Muscle layer of duodenum (tissue), 2 donors: ENCODE data around the gene C13orf42.
"Not testable (repeated sequence)": the region's sequence is repeated elsewhere in the genome, so short reads cannot be mapped to it uniquely, and the experiment has no call there.

Experiments used
- H3K27ac ChIP-seq: one replicate; pipeline ENCODE4 v1.7.0; 2013; ENCODE audit warnings: mild to moderate bottlenecking, low read length
- H3K27me3 ChIP-seq: one replicate; pipeline ENCODE4 v1.7.0; 2013; ENCODE audit warnings: low read depth, mild to moderate bottlenecking, control low read depth, low read length
- H3K36me3 ChIP-seq, 2 donors: one replicate each; pipeline ENCODE4 v1.7.0; 2013; ENCODE audit warnings: low read length in 2 of 2, control low read depth in 1 of 2, mild to moderate bottlenecking in 1 of 2; ENCODE audit not compliant: insufficient read depth in 2 of 2, control insufficient read depth in 1 of 2
- H3K4me1 ChIP-seq, 2 donors: one replicate each; pipeline ENCODE4 v1.7.0; 2013; ENCODE audit warnings: low read length in 2 of 2, mild to moderate bottlenecking in 2 of 2, control low read depth in 1 of 2, moderate library complexity in 1 of 2; ENCODE audit not compliant: insufficient read depth in 2 of 2, control insufficient read depth in 1 of 2
- H3K4me3 ChIP-seq, 2 donors: one replicate each; pipeline ENCODE4 v1.7.0; 2013; ENCODE audit warnings: low read length in 2 of 2, low read depth in 1 of 2, mild to moderate bottlenecking in 1 of 2
- H3K9me3 ChIP-seq, 2 donors: one replicate each; pipeline ENCODE4 v1.7.0; 2013; ENCODE audit warnings: low read length in 2 of 2, control low read depth in 1 of 2, mild to moderate bottlenecking in 1 of 2; ENCODE audit not compliant: control insufficient read depth in 1 of 2
- donor health status: healthy.

The C13orf42 gene

DNA sequence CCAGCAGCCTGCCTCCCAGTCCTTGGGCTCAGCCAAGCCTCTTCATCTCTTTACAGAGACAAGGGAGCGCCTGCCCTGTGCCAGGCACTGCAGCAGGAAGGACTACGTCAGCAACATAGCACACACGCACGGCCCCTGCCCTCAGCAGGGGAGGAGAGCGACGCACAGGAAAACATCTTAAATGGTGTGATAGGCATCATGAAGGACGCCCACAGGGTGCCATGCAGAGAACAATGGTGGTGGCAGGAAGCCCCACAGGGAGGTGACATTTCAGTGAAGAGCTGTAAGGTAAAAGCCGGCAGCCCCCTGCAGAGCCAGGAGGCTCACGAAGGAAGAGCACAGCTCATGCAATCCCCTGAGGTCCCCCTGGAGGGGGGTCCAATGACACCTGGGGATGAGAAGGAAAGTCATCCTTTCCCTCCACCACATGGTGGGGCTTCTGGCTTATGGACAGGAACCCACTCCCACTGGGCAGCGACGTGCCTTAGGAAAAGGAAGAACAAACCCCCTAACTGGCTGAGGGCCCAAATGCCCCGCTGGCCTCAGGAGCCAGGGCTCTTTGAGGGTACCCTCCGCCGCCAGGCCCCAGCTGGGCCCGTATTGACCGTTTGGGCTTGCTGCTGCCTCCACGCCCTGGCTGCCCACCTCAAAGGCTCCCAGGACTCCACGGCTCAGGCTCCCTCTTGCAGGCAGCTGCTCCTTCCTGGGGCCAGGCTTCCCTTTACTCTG, 37.3 kb upstream of the C13orf42 start:
- Histone ChIP-seq H3K4me3 (no peak overlapping the region), H3K36me3 (no peaks in the 10 kb centered on the region), H3K4me1 (no peaks in the 10 kb centered on the region), H3K9me3 (no peaks in the 10 kb centered on the region), H3K27me3 (no peaks in the 10 kb centered on the region), H3K27ac (no peak overlapping the region)

DNA sequence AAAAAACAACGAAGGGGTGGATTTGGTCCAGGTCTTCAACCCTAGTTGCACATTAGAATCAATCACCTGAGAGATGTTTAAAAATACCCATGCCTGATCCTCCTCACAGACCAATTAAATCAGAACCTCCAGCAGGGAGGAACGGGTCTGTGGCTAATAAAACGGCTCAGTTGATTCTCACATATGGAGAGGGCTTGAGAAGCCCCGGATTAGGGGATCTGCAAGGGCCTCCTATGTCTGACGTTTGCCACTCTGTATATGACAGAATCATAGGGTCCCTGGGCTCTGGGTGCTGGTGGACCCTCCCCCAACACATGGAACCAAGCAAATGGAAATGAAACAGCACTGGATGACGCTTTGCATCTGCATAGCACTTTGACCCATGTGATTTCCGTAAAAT, 36.7 kb upstream of the C13orf42 start:
- Histone ChIP-seq H3K4me3 (no peak overlapping the region), H3K4me1 (no peaks in the 10 kb centered on the region)

GRCh38 chr13:51146667-51147066, 35.6 kb upstream of the C13orf42 start:
- no peaks in the 10 kb centered on the region for H3K27me3 ChIP-seq

More for the DNA sequence above, 36.7 kb upstream of the C13orf42 start:
- Histone ChIP-seq H3K27me3 (no peaks in the 10 kb centered on the region), H3K9me3 (no peaks in the 10 kb centered on the region), H3K36me3 (no peaks in the 10 kb centered on the region), H3K27ac (no peak overlapping the region)

DNA sequence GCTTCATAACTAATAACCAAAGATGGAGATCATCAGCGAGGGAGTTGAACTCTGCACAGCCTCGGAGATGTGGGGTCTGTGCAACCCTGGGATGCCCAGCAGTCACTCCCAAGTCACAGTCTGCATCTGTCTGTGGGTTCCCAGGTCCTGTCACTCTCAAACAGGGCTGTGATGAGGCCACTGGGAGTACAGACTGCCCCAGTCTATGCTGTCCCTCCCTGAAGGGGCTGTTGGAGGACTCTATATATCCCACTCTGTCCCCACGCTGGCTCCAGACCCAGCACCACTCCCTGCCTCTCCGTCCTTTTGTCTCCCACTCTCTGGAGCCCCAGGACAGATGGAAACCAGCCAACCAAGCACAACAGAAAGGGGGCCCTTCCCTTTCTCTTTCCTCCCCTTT, 26.2 kb upstream of the C13orf42 start:
- Histone ChIP-seq H3K4me3 (no peak overlapping the region), H3K9me3 (no peaks in the 10 kb centered on the region), H3K4me1 (no peaks in the 10 kb centered on the region), H3K36me3 (no peaks in the 10 kb centered on the region), H3K27ac (no peak overlapping the region), H3K27me3 (no peaks in the 10 kb centered on the region)

More at GRCh38 chr13:51146667-51147066, 35.6 kb upstream of the C13orf42 start:
- Histone ChIP-seq H3K4me1 (no peaks in the 10 kb centered on the region), H3K36me3 (no peaks in the 10 kb centered on the region), H3K27ac (no peak overlapping the region), H3K9me3 (no peaks in the 10 kb centered on the region), H3K4me3 (no peak overlapping the region)

DNA sequence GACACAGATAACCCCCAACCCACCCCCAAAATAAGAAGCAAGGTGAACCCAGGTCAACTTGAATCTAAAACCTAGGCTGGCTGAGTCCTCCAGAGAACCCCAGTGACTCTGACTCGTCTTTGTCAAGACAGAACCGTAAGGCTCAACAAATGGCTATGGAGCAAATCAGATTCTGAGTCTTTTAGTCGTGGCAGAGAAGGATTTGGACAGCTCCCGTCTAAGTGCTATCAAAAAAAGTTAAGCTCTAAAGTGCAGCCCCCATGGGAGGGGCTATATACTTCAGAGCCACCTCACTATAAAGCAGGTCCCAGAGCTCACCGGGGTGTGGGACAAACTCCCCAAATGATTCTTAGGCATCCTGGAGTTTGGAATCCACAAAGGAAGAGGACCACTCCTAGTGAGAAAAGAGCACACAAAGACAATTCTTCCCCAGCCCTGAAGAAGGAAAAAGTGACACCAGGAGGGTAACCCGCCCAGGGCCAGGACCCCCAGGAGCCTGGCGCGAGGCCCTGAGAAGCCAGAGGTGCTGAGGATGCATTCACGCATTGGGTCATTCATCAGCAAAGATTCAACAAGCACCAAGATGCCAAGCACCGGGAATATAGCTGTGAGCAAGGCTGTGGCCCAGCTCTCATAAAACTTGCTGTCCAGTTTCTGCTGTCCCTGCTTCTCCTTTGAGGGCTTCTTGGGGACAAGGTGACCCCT, 25.4 kb upstream of the C13orf42 start:
- Histone ChIP-seq H3K4me1 (no peaks in the 10 kb centered on the region), H3K9me3 (no peaks in the 10 kb centered on the region), H3K4me3 (no peak overlapping the region), H3K27me3 (no peaks in the 10 kb centered on the region), H3K27ac (no peak overlapping the region), H3K36me3 (no peaks in the 10 kb centered on the region)

- H3K27me3 ChIP-seq, result no peaks in the 10 kb centered on the region
- H3K27ac ChIP-seq, result no peak overlapping the region
- H3K9me3 ChIP-seq, result no peaks in the 10 kb centered on the region
- H3K4me1 ChIP-seq, result no peaks in the 10 kb centered on the region
- no peak overlapping the region for H3K4me3 ChIP-seq
- H3K36me3 ChIP-seq, result no peaks in the 10 kb centered on the region
Observed at GRCh38 chr13:51134763-51135365, 23.8 kb upstream of the C13orf42 start.

- H3K4me3 ChIP-seq, result no peak overlapping the region
- H3K9me3 ChIP-seq, result no peaks in the 10 kb centered on the region
- H3K36me3 ChIP-seq, result no peaks in the 10 kb centered on the region
- H3K27me3 ChIP-seq, result no peaks in the 10 kb centered on the region
- no peak overlapping the region for H3K27ac ChIP-seq
- H3K4me1 ChIP-seq, result no peaks in the 10 kb centered on the region
Observed at GRCh38 chr13:51130348-51130747, 19.3 kb upstream of the C13orf42 start.

GRCh38 chr13:51125495-51126226, 14.6 kb upstream of the C13orf42 start:
- Histone ChIP-seq H3K4me3 (no peak overlapping the region), H3K27me3 (no peaks in the 10 kb centered on the region), H3K9me3 (no peaks in the 10 kb centered on the region), H3K4me1 (no peaks in the 10 kb centered on the region), H3K36me3 (no peaks in the 10 kb centered on the region), H3K27ac (no peak overlapping the region)

- H3K36me3 ChIP-seq, result no peaks in the 10 kb centered on the region
- no peaks in the 10 kb centered on the region for H3K27me3 ChIP-seq
- peaks cover under 1 to 3% of the 10 kb centered on the region in 2 donors for H3K9me3 ChIP-seq
- H3K4me1 ChIP-seq, result no peaks in the 10 kb centered on the region
- H3K27ac ChIP-seq, result no peak overlapping the region
- no peak overlapping the region for H3K4me3 ChIP-seq
Observed at GRCh38 chr13:51122868-51123566, 11.9 kb upstream of the C13orf42 start.

GRCh38 chr13:51120873-51121272, 9.8 kb upstream of the C13orf42 start:
- H3K36me3 ChIP-seq, H3K27ac ChIP-seq, H3K27me3 ChIP-seq, H3K4me3 ChIP-seq, H3K4me1 ChIP-seq: not testable (repeated sequence)
- peaks cover 6 to 10% of the 10 kb centered on the region in 2 donors for H3K9me3 ChIP-seq
